Aorta (tissue), 5 donors: Measurements from ENCODE around the gene CABP4. TPM values are rescaled to one million over a fixed set of nuclear protein-coding genes. Genes with fewer than 3 reads are reported as not detected.

ENCODE experiments used
- ATAC-seq: fragments of 200-7000 bp; cut with Tn5 transposase; one replicate; pipeline ENCODE4 v1.9.1; 2022; ENCODE audit warnings: moderate library complexity; ENCODE audit not compliant: low FRiP score
- DNase-seq, 2 donors: peaks; one replicate each; pipeline ENCODE4 v3.0.0-alpha.2; 2020
- H3K27ac ChIP-seq, 2 donors: one replicate each; pipeline ENCODE4 v1.5.1; 2013; ENCODE audit warnings: low read length in 2 of 2, mild to moderate bottlenecking in 2 of 2, moderate library complexity in 2 of 2, control low read depth in 1 of 2, inconsistent platforms in 1 of 2, low read depth in 1 of 2
- H3K27me3 ChIP-seq, 2 donors: one replicate each; pipeline ENCODE4 v1.6.1; 2013; ENCODE audit warnings: control low read depth in 1 of 2, low read length in 1 of 2, mild to moderate bottlenecking in 1 of 2, moderate library complexity in 1 of 2; ENCODE audit not compliant: insufficient read depth in 2 of 2, control insufficient read depth in 1 of 2
- H3K36me3 ChIP-seq, 2 donors: one replicate each; pipeline ENCODE4 v1.6.1; 2013; ENCODE audit warnings: control low read depth in 1 of 2, low read length in 1 of 2, mild to moderate bottlenecking in 1 of 2; ENCODE audit not compliant: insufficient read depth in 2 of 2, control insufficient read depth in 1 of 2
- H3K4me1 ChIP-seq, 2 donors: one replicate each; pipeline ENCODE4 v1.6.1; 2013; ENCODE audit warnings: low read length in 2 of 2, control low read depth in 1 of 2, mild to moderate bottlenecking in 1 of 2, moderate library complexity in 1 of 2; ENCODE audit not compliant: insufficient read depth in 2 of 2, control insufficient read depth in 1 of 2
- H3K4me3 ChIP-seq, 2 donors: one replicate each; pipeline ENCODE4 v1.5.1; 2013; ENCODE audit warnings: low read length in 2 of 2, control low read depth in 1 of 2, mild to moderate bottlenecking in 1 of 2
- H3K9me3 ChIP-seq: one replicate; pipeline ENCODE4 v1.6.1; 2013; ENCODE audit warnings: mild to moderate bottlenecking, low read length; ENCODE audit not compliant: control insufficient read depth
- WGBS, 2 donors: extraction: QIAGEN DNeasy Blood & Tissue Kit; methylation state at CpG; one replicate each; pipeline ENCODE4 v1.1.7; 2013; 5-methylcytosine and 5-hydroxymethylcytosine counted together
- intact Hi-C, 2 donors: fragments of 100-400 bp; cut with DNase I; formaldehyde crosslinking; loops; one replicate each; pipeline versions ENCODE4 v1.14.2 to v1.15.0; 2022
- long read RNA-seq, 2 donors: library from polyadenylated mRNA; unstranded; transcript quantifications; one replicate each; pipeline ENCODE4 v2.0.0, GENCODE V29; 2020 to 2021
- polyA plus RNA-seq, 2 donors: library from polyadenylated mRNA; stranded (reverse); fragments of 200-250 nt; gene quantifications; one replicate each; pipeline ENCODE4 v1.2.3, GENCODE V29; 2013
- total RNA-seq, 2 donors: library from RNA; stranded (reverse); fragmentation: NEBNext Ultra II Directional; extraction: Animal tissue kit (Norgen Biotek cat#: 25700); gene quantifications; one replicate each; pipeline ENCODE4 v1.2.1, GENCODE V29; 2021
- donor health status: healthy with polysubstance abuse.
- donor health status: Bipolar disorder and iron deficiency.
- donor health status: DM: no; HTN: no; CAD: no.
- donor health status: DM: no; HTN: no; CAD: no.
- donor health status: DM: yes; HTN: yes; CAD: no.

The CABP4 gene
- total RNA-seq (1 to 10 TPM; 2.4 TPM), polyA plus RNA-seq (1 to 10 TPM in 1 of 2 donors, under 1 TPM in 1; 0.33 to 3.9 TPM)
- long read RNA-seq, donor 1, partial matches to known transcripts, result 1 of 5 reads
- long read RNA-seq, donor 1, other reads (novel, unspliced or antisense), result 2 of 5 reads
- long read RNA-seq, donor 2, partial matches to known transcripts, result 0 of 2 reads
- long read RNA-seq, donor 2, other reads (novel, unspliced or antisense), result 1 of 2 reads

GRCh38 chr11:67455054-67455453 is at the start of gene CABP4:
TSS of gene CABP4 (plus strand) at chr11:67455354. CDS start at chr11:67455424, 70 bp downstream.
- DNase-seq (no peak), ATAC-seq (no peak)
- 91% methylated on average over 3 of the region's 3 CpGs for WGBS, 2 donors
- H3K4me1 ChIP-seq, result no peaks in the 10 kb centered on the region
- no peaks in the 10 kb centered on the region for H3K36me3 ChIP-seq
- H3K27ac ChIP-seq, result no peak within 1 kb of the TSS
- H3K27me3 ChIP-seq, result no peaks in the 10 kb centered on the region
- H3K4me3 ChIP-seq, result no peak within 1 kb of the TSS
- H3K9me3 ChIP-seq, result no peaks in the 10 kb centered on the region
- intact Hi-C loops, result no loop called here

- Histone ChIP-seq H3K4me3 (no peak overlapping the region), H3K27ac (no peak overlapping the region), H3K27me3 (no peaks in the 10 kb centered on the region), H3K9me3 (no peaks in the 10 kb centered on the region), H3K4me1 (no peaks in the 10 kb centered on the region), H3K36me3 (no peaks in the 10 kb centered on the region)
- no peak for ATAC-seq
- WGBS, 2 donors, result 82 to 87% methylated on average over 9 of the region's 9 CpGs
- intact Hi-C loops, result no loop called here
- no peak for DNase-seq
Measured at GRCh38 chr11:67405688-67406339, 49.3 kb upstream of the CABP4 start.

DNA sequence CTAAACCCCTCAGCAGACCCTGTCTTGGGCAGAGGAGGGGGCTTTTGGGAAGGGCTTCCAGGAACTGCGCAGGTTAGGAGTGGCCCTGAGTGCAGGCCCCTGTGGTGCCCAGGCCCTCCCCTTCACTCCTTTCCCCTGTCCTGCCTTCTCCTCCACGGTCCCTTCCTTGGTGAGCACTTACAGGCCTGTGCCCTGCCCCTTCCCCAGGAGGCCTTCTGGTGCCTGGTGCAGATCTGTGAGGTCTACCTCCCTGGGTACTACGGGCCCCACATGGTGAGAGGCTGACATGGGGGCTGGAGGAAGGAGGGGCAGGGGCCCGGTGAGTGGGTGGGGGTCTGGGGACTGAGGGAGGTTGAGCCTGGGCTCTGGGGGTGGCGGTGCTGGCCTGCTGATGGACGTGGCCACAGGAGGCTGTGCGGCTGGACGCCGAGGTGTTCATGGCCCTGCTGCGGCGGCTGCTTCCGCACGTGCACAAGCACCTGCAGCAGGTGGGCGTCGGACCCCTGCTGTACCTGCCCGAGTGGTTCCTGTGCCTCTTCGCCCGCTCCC is 48.7 kb upstream of the CABP4 start:
- WGBS, 2 donors, result 80% methylated on average over 9 to 18 of the region's 18 CpGs
- Histone ChIP-seq H3K4me1 (no peaks in the 10 kb centered on the region), H3K4me3 (no peak overlapping the region), H3K27ac (no peak overlapping the region), H3K36me3 (no peaks in the 10 kb centered on the region), H3K9me3 (no peaks in the 10 kb centered on the region), H3K27me3 (no peaks in the 10 kb centered on the region)
- intact Hi-C loops, result no loop called here
- ATAC-seq, result no peak
- peak in 1 of 2 donors; percentile 64 for DNase-seq

DNA sequence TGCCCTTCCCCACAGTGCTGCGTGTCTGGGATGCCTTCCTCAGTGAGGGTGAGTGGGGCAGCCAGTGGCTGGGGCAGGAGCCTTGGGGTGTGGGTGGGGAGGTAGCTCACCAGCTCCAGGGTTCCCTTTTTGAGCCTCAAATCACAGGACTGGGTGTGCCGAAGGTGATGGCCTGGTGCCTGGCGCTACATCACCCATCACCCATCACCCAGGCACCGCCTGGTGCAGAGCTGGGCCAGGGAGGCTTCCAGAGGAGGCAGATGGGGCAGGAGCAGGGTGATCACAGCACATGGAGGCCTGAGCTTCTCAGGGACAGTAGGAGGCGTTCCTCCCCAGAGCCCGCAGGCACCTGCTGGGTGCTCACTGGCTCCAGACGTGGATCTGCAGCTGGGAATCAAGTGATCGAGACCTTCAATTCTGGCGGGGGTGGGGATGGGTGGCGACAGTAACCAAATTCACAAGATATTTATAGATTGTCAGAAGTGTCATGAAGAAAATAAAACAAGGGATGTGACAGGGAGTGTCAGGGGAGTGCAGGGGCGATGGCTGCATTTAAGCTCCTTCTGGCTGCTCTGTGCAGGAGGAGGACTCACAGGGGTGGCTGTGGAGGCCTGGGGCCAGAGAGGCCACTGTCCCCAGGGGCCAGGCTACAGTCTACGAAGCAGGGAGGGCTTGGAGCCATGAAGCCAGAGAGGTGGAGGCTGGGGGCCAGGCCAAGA is 48.0 kb upstream of the CABP4 start:
- ATAC-seq (no peak), DNase-seq (peak in 1 of 2 donors; percentile 69)
- no peak overlapping the region for H3K27ac ChIP-seq
- intact Hi-C loops, result no loop called here
- H3K27me3 ChIP-seq, result no peaks in the 10 kb centered on the region
- H3K9me3 ChIP-seq, result no peaks in the 10 kb centered on the region
- no peaks in the 10 kb centered on the region for H3K36me3 ChIP-seq
- H3K4me3 ChIP-seq, result no peak overlapping the region
- WGBS, 2 donors, result 40 to 46% methylated on average over 12 of the region's 12 CpGs
- no peaks in the 10 kb centered on the region for H3K4me1 ChIP-seq

GRCh38 chr11:67407688-67408163 is 47.4 kb upstream of the CABP4 start:
- intact Hi-C loops, result no loop called here
- no peak for ATAC-seq
- Histone ChIP-seq H3K9me3 (no peaks in the 10 kb centered on the region), H3K27ac (no peak overlapping the region), H3K4me1 (no peaks in the 10 kb centered on the region), H3K27me3 (no peaks in the 10 kb centered on the region), H3K4me3 (no peak overlapping the region), H3K36me3 (no peaks in the 10 kb centered on the region)
- 58 to 62% methylated on average over 12 of the region's 12 CpGs for WGBS, 2 donors
- DNase-seq, result no peak

DNA sequence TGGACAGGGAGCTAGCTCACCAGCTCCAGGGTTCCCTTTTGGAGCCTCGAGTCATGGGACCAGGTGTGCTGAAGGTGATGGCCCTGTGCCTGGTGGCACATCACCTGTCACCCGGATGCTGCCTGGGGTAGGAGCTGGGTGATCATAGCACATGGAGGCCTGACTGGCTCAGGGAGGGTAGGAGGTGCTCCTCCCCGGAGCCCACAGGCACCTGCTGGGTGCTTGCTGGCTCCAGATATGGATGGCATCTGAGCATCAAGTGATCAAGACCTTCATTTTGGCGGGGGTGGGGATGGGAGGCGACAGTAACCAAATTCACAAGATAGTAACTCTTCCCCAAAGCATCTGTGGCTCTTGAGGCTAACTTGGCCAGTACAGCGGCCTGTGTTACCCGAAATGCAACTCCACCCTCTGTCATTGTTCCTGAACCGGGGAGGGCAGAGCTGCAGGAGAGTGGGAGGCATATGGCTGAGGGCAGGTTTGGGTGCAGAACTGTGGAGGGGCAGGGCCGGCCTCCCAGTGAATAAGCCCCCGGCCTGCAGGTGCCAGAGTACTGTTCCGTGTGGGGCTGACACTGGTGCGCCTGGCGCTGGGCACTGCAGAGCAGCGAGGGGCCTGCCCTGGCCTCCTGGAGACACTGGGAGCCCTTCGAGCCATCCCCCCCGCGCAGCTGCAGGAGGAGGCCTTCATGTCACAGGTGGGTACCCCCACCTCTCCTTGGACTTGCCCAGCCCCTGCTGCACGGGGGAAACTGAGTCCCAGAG is 46.5 kb upstream of the CABP4 start:
- no peaks in the 10 kb centered on the region for H3K27me3 ChIP-seq
- no peaks in the 10 kb centered on the region for H3K4me1 ChIP-seq
- ATAC-seq (no peak), DNase-seq (peak in 1 of 2 donors; percentile 64)
- intact Hi-C loops, result no loop called here
- no peak overlapping the region for H3K27ac ChIP-seq
- H3K36me3 ChIP-seq, result no peaks in the 10 kb centered on the region
- H3K9me3 ChIP-seq, result no peaks in the 10 kb centered on the region
- 78% methylated on average over 18 of the region's 18 CpGs for WGBS, 2 donors
- H3K4me3 ChIP-seq, result no peak overlapping the region

DNA sequence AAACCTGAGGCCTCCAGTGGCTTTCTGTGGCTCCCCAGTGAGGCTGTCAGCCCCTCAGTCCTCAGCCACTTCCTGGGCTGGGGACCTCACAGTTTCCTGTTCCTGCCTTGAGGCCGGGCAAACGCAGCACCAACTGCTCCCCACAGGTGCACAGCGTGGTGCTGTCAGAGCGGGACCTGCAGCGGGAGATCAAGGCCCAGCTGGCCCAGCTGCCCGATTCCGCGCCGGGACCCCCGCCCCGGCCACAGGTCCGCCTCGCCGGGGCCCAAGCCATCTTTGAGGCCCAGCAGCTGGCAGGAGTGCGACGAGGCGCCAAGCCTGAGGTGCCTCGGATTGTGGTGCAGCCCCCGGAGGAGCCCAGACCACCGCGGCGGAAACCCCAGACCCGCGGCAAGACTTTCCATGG is 45.9 kb upstream of the CABP4 start:
- no peak overlapping the region for H3K4me3 ChIP-seq
- no peaks in the 10 kb centered on the region for H3K4me1 ChIP-seq
- H3K27me3 ChIP-seq, result no peaks in the 10 kb centered on the region
- H3K36me3 ChIP-seq, result no peaks in the 10 kb centered on the region
- DNase-seq (peak in 1 of 2 donors; percentile 68), ATAC-seq (no peak)
- no peaks in the 10 kb centered on the region for H3K9me3 ChIP-seq
- WGBS, 2 donors, result 65 to 66% methylated on average over 24 of the region's 24 CpGs
- intact Hi-C loops, result no loop called here
- H3K27ac ChIP-seq, result no peak overlapping the region

DNA sequence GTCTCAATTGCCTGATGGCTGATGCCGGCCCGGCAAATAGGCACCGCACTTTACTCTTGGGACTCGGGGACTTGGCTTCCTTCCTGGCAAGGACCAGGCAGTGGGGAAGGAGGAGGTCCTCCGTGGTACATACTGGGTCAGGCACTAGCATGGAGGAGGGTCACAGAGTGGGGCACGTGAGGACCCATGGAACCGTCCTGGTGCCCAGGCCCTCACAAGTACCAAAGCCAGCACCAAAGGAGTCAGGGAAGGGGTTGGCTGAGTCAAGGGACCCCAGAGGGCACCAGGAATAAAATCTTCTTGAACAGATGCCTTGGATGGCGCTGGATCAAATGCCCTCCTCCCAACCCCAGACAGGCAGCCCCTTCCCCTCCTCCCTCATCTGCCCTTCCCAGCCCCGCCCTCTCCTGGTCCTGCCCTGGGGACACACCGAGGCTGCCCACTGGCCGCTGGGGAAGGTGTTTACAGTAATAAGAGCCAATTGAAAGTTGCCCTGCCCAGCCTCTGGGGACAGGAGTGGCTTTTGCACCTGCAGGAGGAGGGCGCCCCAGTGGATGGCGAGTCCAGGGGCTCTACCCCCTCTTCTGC is 45.3 kb upstream of the CABP4 start:
- no peaks in the 10 kb centered on the region for H3K27me3 ChIP-seq
- no peak overlapping the region for H3K4me3 ChIP-seq
- no peaks in the 10 kb centered on the region for H3K4me1 ChIP-seq
- H3K27ac ChIP-seq, result no peak overlapping the region
- no peak for ATAC-seq
- no peaks in the 10 kb centered on the region for H3K36me3 ChIP-seq
- no peaks in the 10 kb centered on the region for H3K9me3 ChIP-seq
- DNase-seq, result peak in 1 of 2 donors; percentile 67
- intact Hi-C loops, result no loop called here
- 8 to 12% methylated on average over 12 to 13 of the region's 13 CpGs for WGBS, 2 donors
